ENCODE results near the gene KCNT2. TPM values are rescaled to one million over a fixed set of nuclear protein-coding genes. Genes with fewer than 3 reads are reported as not detected.
"Not testable (repeated sequence)": the region's sequence is repeated elsewhere in the genome, so short reads cannot be mapped to it uniquely, and the experiment has no call there.

Gene KCNT2
- polyA plus RNA-seq, 1 of the 3 experiments (the other 2 are of a cell fraction): 0.56 TPM

DNA sequence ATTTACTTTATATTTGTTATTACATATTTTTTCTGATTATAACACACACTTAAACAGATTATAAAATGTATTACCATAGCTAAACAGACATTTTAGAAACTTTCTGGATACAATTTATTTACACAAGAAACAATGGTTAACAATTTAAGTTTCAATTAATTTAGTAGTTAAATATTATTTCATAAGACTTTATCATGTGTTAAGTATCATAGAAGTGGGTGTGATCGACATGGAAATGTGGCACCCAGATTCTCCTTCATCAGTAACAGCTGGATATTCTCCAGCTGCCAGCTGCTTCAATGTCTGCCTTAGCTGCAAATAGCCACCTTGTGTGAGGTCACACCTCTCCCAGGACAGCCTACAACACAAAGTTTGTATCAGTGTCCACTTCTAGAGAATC, 97.8 kb downstream of the KCNT2 start:
- H3K4me1 ChIP-seq (ENCODE audit: control insufficient read depth in 1 of 2, insufficient read depth in 2 of 2, low read depth in 1 of 2, low read length in 1 of 2): no peaks in the 10 kb centered on the region; a peak in 1 of 4 replicates
- H3K4me3 ChIP-seq (ENCODE audit: low read depth in 2 of 2, low read length in 1 of 2): no peak overlapping the region
- H4K20me1 ChIP-seq (ENCODE audit: insufficient read depth): no peaks in the 10 kb centered on the region
- no peaks in the 10 kb centered on the region for H3K9me3 ChIP-seq
- H3K9ac ChIP-seq: no peak overlapping the region
- 50% methylated on average over 1 of the region's 1 CpG for WGBS (ENCODE audit: low lambda C conversion rate)
- H3K9me2 ChIP-seq: no peaks in the 10 kb centered on the region
- no peak overlapping the region for H3K27ac ChIP-seq (ENCODE audit: low read depth in 2 of 2, low read length in 1 of 2)
- peaks cover 0 to 4% of the 10 kb centered on the region in 2 experiments for H3K36me3 ChIP-seq (replicated peaks in 1 of 2; ENCODE audit: control insufficient read depth in 1 of 2, insufficient read depth in 2 of 2, low read length in 1 of 2)
- POLR2A ChIA-PET: no interaction called here
- no peak overlapping the region for H2AFZ ChIP-seq (ENCODE audit: low read depth)
- H3K4me2 ChIP-seq: no peak overlapping the region
- TF ChIP-seq RFX5 (IDR thresholded peaks at IDR 0.05; ENCODE audit: low read length) (no peak), RAD21 (IDR thresholded peaks at IDR 0.05; ENCODE audit: low read length) (no peak), TCF12 (IDR thresholded peaks at IDR 0.05) (no peak), CHD2 (IDR thresholded peaks at IDR 0.05; ENCODE audit: low read length, partially characterized antibody) (no peak), YY1 (IDR thresholded peaks at IDR 0.05; ENCODE audit: low read depth) (no peak), EZH2phosphoT487 (IDR thresholded peaks at IDR 0.05; ENCODE audit: borderline replicate concordance, low read depth) (no peak), POLR2AphosphoS5 (IDR thresholded peaks at IDR 0.05; ENCODE audit: low read depth, low read length) (no peak), NFIC (IDR thresholded peaks at IDR 0.05; ENCODE audit: borderline replicate concordance) (no peak), FOSL2 (IDR thresholded peaks at IDR 0.05; ENCODE audit: borderline replicate concordance, low read depth) (no peak), TAF1 (IDR thresholded peaks at IDR 0.05; ENCODE audit: borderline replicate concordance, low read depth, low read length) (no peak), EP300 (IDR thresholded peaks at IDR 0.05; ENCODE audit: borderline replicate concordance in 1 of 2, low read depth in 1 of 2, low read length in 1 of 2) (no peak), GATA2 (CRISPR knock-in tag; IDR thresholded peaks at IDR 0.05) (no peak), GABPA (IDR thresholded peaks at IDR 0.05; ENCODE audit: low read depth) (no peak), MXI1 (IDR thresholded peaks at IDR 0.05; ENCODE audit: low read depth, low read length) (no peak), FOXJ3 (CRISPR knock-in tag; IDR thresholded peaks at IDR 0.05) (no peak), MEF2A (IDR thresholded peaks at IDR 0.05; ENCODE audit: borderline replicate concordance, low read depth) (no peak)
- TF ChIP-seq, protein P1, sequence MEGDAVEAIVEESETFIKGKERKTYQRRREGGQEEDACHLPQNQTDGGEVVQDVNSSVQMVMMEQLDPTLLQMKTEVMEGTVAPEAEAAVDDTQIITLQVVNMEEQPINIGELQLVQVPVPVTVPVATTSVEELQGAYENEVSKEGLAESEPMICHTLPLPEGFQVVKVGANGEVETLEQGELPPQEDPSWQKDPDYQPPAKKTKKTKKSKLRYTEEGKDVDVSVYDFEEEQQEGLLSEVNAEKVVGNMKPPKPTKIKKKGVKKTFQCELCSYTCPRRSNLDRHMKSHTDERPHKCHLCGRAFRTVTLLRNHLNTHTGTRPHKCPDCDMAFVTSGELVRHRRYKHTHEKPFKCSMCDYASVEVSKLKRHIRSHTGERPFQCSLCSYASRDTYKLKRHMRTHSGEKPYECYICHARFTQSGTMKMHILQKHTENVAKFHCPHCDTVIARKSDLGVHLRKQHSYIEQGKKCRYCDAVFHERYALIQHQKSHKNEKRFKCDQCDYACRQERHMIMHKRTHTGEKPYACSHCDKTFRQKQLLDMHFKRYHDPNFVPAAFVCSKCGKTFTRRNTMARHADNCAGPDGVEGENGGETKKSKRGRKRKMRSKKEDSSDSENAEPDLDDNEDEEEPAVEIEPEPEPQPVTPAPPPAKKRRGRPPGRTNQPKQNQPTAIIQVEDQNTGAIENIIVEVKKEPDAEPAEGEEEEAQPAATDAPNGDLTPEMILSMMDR (IDR thresholded peaks at IDR 0.05): no peak
- TF ChIP-seq, protein P2, sequence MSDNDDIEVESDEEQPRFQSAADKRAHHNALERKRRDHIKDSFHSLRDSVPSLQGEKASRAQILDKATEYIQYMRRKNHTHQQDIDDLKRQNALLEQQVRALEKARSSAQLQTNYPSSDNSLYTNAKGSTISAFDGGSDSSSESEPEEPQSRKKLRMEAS (IDR thresholded peaks at IDR 0.05; ENCODE audit: low read depth): no peak
- TF ChIP-seq, protein P3, sequence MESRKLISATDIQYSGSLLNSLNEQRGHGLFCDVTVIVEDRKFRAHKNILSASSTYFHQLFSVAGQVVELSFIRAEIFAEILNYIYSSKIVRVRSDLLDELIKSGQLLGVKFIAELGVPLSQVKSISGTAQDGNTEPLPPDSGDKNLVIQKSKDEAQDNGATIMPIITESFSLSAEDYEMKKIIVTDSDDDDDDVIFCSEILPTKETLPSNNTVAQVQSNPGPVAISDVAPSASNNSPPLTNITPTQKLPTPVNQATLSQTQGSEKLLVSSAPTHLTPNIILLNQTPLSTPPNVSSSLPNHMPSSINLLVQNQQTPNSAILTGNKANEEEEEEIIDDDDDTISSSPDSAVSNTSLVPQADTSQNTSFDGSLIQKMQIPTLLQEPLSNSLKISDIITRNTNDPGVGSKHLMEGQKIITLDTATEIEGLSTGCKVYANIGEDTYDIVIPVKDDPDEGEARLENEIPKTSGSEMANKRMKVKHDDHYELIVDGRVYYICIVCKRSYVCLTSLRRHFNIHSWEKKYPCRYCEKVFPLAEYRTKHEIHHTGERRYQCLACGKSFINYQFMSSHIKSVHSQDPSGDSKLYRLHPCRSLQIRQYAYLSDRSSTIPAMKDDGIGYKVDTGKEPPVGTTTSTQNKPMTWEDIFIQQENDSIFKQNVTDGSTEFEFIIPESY (IDR thresholded peaks at IDR 0.05; ENCODE audit: borderline replicate concordance, low read depth): no peak
- H3K27me3 ChIP-seq (ENCODE audit: insufficient read depth): no peaks in the 10 kb centered on the region
- CTCF ChIA-PET: interaction anchor here (1.2 kb wide), 1 partner anchor 14 kb away, joined by 3 read pairs; no protein-coding TSS in a partner anchor
- DNase-seq: no peak
- H3K79me2 ChIP-seq (ENCODE audit: insufficient read depth): no peaks in the 10 kb centered on the region
- H3F3A ChIP-seq (replicated peaks; ENCODE audit: insufficient read depth): no peaks in the 10 kb centered on the region

- H4K20me1 ChIP-seq (ENCODE audit: insufficient read depth); H3K9me2 ChIP-seq; H3K79me2 ChIP-seq (ENCODE audit: insufficient read depth); H3K4me2 ChIP-seq; H3K9me3 ChIP-seq; DNase-seq; CTCF ChIA-PET; H3K4me1 ChIP-seq (ENCODE audit: control insufficient read depth in 1 of 2, insufficient read depth in 2 of 2, low read depth in 1 of 2, low read length in 1 of 2); H3K36me3 ChIP-seq (replicated peaks in 1 of 2; ENCODE audit: control insufficient read depth in 1 of 2, insufficient read depth in 2 of 2, low read length in 1 of 2); H3F3A ChIP-seq (replicated peaks; ENCODE audit: insufficient read depth); H3K27me3 ChIP-seq (ENCODE audit: insufficient read depth); H2AFZ ChIP-seq (ENCODE audit: low read depth); H3K4me3 ChIP-seq (ENCODE audit: low read depth in 2 of 2, low read length in 1 of 2); H3K9ac ChIP-seq; POLR2A ChIA-PET; H3K27ac ChIP-seq (ENCODE audit: low read depth in 2 of 2, low read length in 1 of 2): not testable (repeated sequence)
- 100% methylated on average over 1 of the region's 1 CpG for WGBS (ENCODE audit: low lambda C conversion rate)
Measured at GRCh38 chr1:196504224-196504623, 104.0 kb downstream of the KCNT2 start.
